GM19468 (cell line): ENCODE data around the gene TTC29.

Experiments used
- ATAC-seq: cut with Tn5 transposase; IDR thresholded peaks from one replicate; pipeline ENCODE4 v1.9.1; 2021; ENCODE audit warnings: mild to moderate bottlenecking, moderate library complexity, moderate number of reproducible peaks; ENCODE audit not compliant: unreplicated experiment; ENCODE audit errors: extremely low read depth

Gene TTC29

DNA sequence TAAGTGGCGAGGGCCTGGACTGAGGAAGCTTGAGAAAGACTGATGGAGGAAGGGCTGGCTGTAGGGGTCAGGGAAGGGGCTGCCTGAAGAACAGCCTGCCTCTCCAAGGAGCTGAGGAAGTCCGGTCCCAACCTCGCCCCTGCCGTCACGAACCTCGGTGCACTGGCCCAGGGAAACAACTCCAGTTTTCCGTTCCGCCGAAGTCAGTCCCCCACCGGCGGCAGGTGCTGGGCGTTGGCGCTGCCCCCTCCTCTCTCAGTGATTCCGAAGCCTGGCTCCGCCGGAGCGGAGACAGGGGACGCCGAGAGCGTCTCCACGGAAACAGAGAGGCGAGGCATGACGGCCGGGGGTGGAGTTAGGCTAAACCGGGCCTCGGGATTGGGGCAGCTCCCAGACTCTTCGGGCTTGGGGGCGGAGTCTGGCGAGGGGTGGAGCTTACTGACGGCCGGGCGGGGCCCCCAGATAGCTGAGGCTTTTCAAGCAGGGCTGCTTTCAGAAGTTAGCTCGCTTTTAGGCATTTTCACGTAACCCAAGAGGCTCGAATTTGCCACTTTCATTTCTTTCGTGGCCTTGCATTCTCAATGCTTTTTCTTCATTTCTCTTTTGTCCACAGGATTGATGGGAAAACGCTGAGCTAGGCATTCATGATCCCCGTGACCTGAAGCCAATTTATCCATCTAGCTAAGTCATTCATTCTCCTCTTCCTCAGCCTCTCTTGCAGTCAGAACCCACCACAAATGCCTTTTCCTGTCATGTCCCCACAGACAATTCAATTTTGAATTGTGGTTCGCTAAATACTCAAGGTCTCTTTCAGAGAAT is at the start of gene TTC29:
TSS of gene TTC29 (minus strand) at position 309 of the 819 bp plus-strand sequence. CDS start 5,969 bp downstream, outside the sequence.
- ATAC-seq = peak; percentile 99

DNA sequence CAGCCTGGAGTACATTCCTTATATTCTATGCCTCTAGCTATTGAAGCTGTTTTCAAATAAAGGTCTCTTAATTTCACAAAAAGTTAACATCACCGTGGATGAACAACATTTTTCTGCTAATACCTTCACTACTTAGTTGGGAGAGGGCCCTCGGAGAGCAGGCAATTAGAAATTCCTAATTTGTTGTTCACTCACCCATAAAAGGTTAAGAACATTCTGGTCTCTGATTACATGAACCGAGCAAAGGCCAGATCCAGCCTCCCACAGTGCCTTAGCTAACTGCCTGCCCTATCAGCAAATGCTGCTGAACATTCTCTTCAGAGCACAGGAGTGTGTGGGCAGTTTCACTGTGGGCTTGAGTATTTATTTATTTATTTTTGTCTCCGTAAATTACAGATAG is 36.0 kb upstream of the TTC29 start:
- ATAC-seq = no peak

DNA sequence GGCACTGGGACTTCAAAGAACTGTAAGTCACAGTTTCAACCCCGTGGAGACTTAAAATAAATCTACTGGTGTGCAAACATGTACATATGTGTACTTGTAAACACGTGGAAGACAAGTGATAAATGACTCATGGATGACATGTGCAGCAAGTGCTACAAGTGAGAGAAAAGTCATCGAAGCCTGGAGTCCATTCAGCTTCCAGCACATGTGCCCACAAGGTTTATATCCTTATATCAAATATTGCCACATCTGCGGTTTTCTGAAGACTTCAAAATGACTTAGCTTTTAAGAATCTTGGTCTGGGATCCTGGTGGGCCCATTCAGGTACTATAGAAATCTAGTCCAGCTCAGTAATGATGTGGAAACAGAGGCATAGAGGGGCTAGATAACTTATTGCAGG is 33.0 kb upstream of the TTC29 start:
- no peak for ATAC-seq

GRCh38 chr4:146976145-146976544 is 30.5 kb upstream of the TTC29 start:
- ATAC-seq = no peak

- no peak for ATAC-seq
Measured at GRCh38 chr4:146975527-146975926, 29.9 kb upstream of the TTC29 start.

- no peak for ATAC-seq
Measured at GRCh38 chr4:146975036-146975435, 29.4 kb upstream of the TTC29 start.

- no peak for ATAC-seq
Measured at GRCh38 chr4:146972036-146972435, 26.4 kb upstream of the TTC29 start.

GRCh38 chr4:146969126-146969525 is 23.5 kb upstream of the TTC29 start:
- ATAC-seq = no peak

DNA sequence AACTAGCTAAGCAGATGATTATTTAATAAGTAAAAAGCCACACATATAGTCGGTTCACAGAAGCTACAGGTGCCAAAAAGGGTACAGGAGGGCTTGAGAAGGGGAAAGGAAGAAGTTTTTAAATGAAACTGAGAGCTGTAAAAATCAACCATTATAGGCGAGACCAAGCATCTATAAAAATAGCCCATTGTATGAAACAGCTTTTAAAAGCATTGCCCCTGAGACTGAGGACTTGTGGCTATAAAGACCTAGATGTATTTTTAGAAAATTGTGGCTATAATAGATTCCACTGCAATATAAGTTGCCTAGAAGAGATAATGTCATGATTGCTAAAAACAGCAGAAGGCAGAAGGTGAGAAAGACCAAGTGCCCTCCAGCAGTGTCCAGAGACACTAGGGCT is 15.0 kb upstream of the TTC29 start:
- peak; percentile 21 for ATAC-seq

DNA sequence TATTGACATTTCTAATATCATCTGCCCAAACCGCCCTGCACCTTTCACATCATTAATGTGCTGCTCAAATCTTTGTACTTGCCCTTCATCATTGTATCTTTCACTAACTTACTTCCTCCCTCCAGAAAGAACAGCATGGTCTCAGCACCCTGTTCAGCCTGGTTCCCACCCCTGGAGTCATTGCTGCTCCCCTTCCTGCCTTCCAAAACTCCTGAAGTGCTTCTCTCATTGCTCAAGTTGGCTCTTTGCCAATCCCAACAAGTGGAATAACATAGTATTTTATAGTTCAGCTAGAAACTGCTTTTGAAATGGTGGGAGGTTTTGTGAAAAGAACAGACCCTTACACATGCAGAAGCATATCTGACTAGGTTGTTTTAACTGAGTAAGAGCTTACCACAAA is 14.0 kb upstream of the TTC29 start:
- ATAC-seq = no peak

DNA sequence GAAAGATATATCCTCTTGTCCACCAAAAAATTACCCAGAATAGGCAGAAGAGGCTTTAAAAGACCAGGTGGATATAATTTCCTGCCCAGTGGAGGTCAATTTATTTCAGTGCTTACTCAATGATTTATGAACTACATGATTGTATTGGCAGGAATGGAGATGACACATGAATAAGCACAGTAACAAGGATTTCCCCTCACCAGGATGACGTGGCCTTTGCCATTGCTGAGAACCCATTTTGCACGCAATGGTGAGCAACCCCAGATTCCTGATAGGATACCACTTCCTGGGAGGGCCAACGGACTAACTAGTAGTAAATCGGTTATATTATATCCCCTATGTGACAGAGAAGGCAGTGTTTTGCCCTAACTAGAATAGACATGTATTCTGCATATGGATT is 11.6 kb upstream of the TTC29 start:
- ATAC-seq = no peak

GRCh38 chr4:146952896-146953295 is 7.2 kb upstream of the TTC29 start:
- no peak for ATAC-seq

DNA sequence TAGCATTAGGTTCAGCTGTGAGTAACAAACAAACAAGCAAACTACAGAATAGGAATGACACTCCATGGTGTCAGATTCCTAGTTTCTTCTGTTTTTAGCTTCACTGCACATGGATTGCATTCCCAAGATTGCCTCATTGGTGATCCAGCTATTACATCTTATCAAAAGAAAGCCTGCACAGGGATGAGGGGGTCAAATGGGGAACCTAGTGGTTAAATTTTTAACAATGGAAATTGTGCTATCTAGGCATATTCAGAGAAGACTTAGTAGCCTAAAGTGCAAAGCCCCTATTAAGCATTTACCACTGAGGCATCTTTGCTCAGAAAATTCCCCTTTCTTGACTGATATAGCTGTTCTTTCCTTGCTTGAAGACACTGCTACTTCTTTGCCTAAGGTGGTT is 3.9 kb upstream of the TTC29 start:
- no peak for ATAC-seq

- ATAC-seq = no peak
Measured at GRCh38 chr4:146943691-146944375, 1.8 kb downstream of the TTC29 start.

DNA sequence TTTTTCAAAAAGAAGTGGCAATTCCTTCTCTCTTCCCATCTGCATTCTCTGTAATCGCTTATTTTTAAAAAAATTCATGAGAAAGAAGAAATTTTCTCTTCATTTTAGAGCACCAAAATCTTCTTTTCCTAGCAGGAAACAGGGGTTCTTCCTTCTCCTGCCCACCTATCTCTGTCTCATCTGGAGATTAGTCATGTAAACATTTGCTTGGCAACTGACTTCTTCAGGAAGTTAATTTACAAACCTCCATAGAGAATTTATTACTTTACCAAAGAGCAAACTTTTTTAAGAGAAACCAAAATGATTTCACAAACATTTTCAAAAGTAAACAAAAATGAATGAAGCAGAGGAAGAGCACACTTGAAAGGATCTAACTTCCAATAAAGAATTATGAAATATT is 13.5 kb downstream of the TTC29 start:
- no peak for ATAC-seq

- no peak for ATAC-seq
Measured at GRCh38 chr4:146930673-146931072, 15.0 kb downstream of the TTC29 start.

DNA sequence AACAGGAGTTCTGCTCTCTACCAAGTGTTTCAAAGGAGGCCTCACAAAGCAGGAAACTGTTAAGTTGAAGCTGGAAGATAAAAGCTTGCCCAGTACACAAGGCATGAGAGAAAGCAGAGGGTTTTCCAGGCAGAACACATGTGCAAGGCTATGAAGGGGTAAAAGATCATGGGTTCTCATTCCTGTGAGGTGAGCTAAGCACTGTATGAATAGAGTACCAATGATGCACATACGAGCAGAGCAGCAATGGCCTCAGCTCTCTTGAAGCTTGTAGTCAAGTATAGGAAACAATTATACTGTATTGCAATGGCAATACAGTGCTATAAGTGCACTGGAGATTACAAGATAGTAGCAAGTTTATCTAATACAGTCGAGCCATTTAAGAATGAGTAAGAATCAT is 18.0 kb downstream of the TTC29 start:
- ATAC-seq = no peak

DNA sequence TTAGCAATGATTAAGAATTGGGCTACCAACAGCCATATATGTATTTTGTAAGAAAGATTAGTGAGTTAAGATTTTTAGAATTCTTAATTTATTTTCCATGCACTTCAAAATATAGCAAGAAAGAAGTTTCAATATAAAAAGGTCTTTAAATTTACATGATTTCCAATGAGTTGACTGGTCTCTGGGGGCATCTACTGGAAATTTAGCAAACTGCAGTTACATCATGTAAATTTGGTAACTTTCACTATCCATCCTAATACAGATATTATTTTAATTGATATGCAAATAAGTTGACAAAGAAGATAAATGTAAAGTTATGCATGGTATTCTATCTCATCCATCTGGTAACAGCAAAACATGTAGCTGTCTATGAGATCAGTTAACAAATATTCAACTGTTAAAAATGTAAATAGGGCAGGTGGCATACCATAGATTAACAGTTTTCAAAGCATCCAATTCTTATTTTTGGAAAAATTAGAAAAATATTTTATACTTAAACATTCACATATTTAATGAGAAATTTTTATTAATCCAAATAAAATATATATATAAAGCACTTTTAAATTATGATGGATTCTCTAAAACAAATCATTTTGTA is 29.1 kb downstream of the TTC29 start:
- no peak for ATAC-seq

DNA sequence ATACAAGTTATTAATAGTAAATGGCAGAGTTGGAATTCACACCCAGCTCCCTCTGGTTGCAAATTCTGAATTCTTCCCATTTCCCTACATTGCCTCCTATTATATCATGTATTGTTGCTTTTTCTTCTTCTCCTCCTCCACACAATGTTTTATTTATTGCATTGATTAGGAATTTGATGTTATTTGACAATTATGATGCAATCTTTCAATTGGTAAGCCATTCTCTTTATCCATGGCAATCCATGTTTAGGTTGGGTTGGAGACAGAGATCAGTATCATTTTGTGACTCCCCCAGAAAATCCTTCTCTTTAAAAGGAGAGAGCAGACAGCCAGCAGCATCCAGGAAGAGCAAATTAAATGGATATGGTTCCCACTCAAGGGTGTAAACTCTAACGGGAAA is 30.5 kb downstream of the TTC29 start:
- ATAC-seq = no peak

DNA sequence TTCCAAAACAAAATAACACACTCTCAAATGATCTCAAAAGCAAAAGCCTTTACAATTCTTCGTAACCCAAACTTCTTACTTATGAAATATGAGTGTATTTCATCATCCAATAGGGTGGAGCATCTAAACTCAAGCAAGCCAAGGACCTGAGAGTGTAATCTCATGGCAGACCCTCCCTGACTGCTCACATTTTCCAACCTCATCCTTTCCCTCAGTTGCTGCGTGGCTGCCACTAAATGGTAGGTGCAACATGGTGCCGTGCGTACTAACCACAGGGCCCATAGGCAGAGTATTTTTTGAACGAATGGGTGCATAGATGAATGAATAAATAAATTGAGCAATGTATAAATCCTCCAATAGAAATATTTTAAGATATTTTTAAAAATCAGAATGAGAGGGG is 45.4 kb downstream of the TTC29 start:
- no peak for ATAC-seq

DNA sequence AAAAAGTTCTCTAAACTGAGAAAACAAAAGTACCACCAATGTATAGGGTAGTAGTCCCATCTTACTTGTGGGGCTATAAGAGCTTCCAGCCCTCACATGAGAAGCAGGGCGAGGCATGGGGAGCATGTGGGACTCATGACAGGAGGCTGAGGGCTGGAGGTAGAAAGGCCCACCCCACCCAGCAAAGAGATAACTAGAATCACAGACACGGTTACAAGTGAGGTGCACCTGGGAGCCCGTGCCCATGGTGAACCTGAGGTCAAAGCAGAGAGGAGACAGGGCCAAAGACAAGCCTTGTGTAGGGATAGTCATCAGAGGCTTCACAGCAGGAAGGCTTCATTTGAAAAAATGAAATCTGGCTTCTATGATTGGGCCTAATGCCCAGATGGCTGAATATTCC is 55.4 kb downstream of the TTC29 start:
- no peak for ATAC-seq
